Stimulated activated CD8-positive, alpha-beta memory T cell treated with anti-CD3 and anti-CD28 coated beads, Interleukin-2, amount 100 ng/mL, for 1 hour (primary cell): ENCODE results near the gene POLR1C.
"Not testable (repeated sequence)": the region's sequence is repeated elsewhere in the genome, so short reads cannot be mapped to it uniquely, and the experiment has no call there.

Experiments used
- DNase-seq, 2 donors: peaks; one replicate each; pipeline ENCODE4 v3.0.0-alpha.2; 2020; ENCODE audit warnings: low read depth in 2 of 2

POLR1C gene

GRCh38 chr6:43516697-43517504, at the start of gene POLR1C, which contains the start of gene YIPF3:
POLR1C (plus strand) TSS chr6:43517089; CDS start chr6:43517110, 21 bp downstream.
YIPF3 (minus strand) TSS chr6:43516926; CDS start chr6:43516807, 119 bp downstream.
- DNase-seq: peak; percentile 95 to 96

- DNase-seq: not testable (repeated sequence)
Measured at GRCh38 chr6:43467265-43467664, 49.6 kb upstream of the POLR1C start.

- no peak for DNase-seq
Measured at GRCh38 chr6:43467752-43468151, 49.1 kb upstream of the POLR1C start.

- DNase-seq: no peak
Measured at GRCh38 chr6:43468240-43468639, 48.6 kb upstream of the POLR1C start.

- DNase-seq: no peak
Measured at GRCh38 chr6:43468748-43469681, 47.9 kb upstream of the POLR1C start.

- no peak for DNase-seq
Measured at GRCh38 chr6:43469947-43470346, 46.9 kb upstream of the POLR1C start.

- no peak for DNase-seq
Measured at GRCh38 chr6:43471399-43471798, 45.5 kb upstream of the POLR1C start.

- DNase-seq: no peak
Measured at GRCh38 chr6:43472515-43472914, 44.4 kb upstream of the POLR1C start.

GRCh38 chr6:43475516-43475915, 41.4 kb upstream of the POLR1C start:
- DNase-seq: no peak

- DNase-seq: no peak
Measured at GRCh38 chr6:43476746-43477145, 40.1 kb upstream of the POLR1C start.

- peak; percentile 95 to 97 for DNase-seq
Measured at GRCh38 chr6:43477235-43478007, 39.5 kb upstream of the POLR1C start, which contains the start of gene TJAP1. TJAP1 (plus strand) TSS chr6:43477570; CDS start chr6:43499002, 21,432 bp downstream.

GRCh38 chr6:43478008-43478372, 38.9 kb upstream of the POLR1C start:
- DNase-seq: no peak

- DNase-seq: no peak
Measured at GRCh38 chr6:43481075-43481474, 35.8 kb upstream of the POLR1C start.

GRCh38 chr6:43481591-43482236, 35.2 kb upstream of the POLR1C start:
- DNase-seq: no peak

- DNase-seq: no peak
Measured at GRCh38 chr6:43488667-43489276, 28.1 kb upstream of the POLR1C start.

- DNase-seq: no peak
Measured at GRCh38 chr6:43489277-43490072, 27.4 kb upstream of the POLR1C start.

- DNase-seq: no peak
Measured at GRCh38 chr6:43490523-43490939, 26.4 kb upstream of the POLR1C start.

- no peak for DNase-seq
Measured at GRCh38 chr6:43491750-43492661, 24.9 kb upstream of the POLR1C start.

GRCh38 chr6:43492673-43493072, 24.2 kb upstream of the POLR1C start:
- no peak for DNase-seq
